ENCODE results near the gene XXYLT1. TPM values are rescaled to one million over a fixed set of nuclear protein-coding genes. Genes with fewer than 3 reads are reported as not detected.

Gene XXYLT1
- total and polyA plus RNA-seq, 10 of the 15 experiments (the other 5 are each of a cell fraction or from before 2014, with no cell fraction given) = 1.2 to 14.2 (median 9.3) TPM

DNA sequence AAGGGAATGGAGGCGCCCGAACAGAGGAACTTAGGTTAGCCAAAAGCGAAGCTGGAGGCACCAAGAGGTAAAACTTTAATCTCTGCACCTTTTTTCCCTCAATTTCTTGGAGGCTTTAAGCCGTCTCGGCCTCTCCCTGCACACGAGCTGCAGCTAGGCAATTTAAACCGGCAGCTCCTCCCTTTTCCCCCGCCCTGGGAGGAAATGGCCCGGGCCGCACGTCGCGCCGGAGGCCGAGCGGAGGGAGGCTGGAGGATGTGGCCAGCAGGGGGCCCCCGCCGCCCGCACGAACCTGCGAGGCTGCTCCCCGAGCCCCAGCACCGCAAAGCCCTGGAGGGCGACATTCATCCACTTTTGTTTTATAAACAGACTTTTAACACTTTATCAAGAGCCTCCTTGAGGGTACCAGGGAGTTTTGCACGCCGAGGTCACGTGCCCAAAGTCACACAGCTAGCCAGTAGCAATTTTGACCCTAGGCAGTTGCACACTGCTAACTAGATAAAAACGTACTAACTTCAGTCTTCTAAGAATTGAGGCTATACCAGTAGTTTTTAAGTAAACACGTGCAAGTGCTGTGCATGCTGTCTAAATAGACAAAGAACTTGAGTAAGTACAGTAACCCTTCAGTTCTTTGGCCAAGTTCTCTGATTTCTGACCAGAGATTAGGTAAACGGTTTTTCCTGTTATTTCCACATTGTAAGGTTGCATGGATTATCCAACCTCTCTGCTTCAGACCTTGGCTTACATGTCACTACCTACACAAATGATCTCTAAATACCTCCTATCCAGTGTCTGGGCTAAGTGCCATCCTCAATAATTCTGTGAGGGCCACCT, 668 bp upstream of the XXYLT1 start (continued):
- TF ChIP-seq PML (IDR thresholded peaks at IDR 0.05; ENCODE audit: low read length) (peak; percentile 46; the same call in 1 of the 2 replicates), RBBP5 (conservative IDR thresholded peaks at IDR 0.05) (no peak), TAF1 (IDR thresholded peaks at IDR 0.05; ENCODE audit: borderline replicate concordance, low read depth, low read length) (no peak), RFX5 (IDR thresholded peaks at IDR 0.05; ENCODE audit: low read depth, low read length) (no peak), SREBF1 (IDR thresholded peaks at IDR 0.05; ENCODE audit: low read length) (no peak), JUND (IDR thresholded peaks at IDR 0.05; ENCODE audit: low read depth, low read length) (0 out of 2 replicates have a peak, but pooled peaks have one; percentile 11), POLR2AphosphoS2 (IDR thresholded peaks at IDR 0.05; ENCODE audit: low read depth, low read length) (peak; percentile 71), POLR2A (IDR thresholded peaks at IDR 0.05; ENCODE audit: low read depth, low read length) (no peak; the same call in 1 of the 2 replicates), KDM1A (IDR thresholded peaks at IDR 0.05; ENCODE audit: borderline replicate concordance) (no peak), HDAC2 (IDR thresholded peaks at IDR 0.05) (no peak), TBL1XR1 (IDR thresholded peaks at IDR 0.05; ENCODE audit: low read depth, low read length) (no peak), CEBPB (IDR thresholded peaks at IDR 0.05; ENCODE audit: borderline replicate concordance in 1 of 2, low read depth in 2 of 2, low read length in 2 of 2) (no peak), SUZ12 (IDR thresholded peaks at IDR 0.05; ENCODE audit: unreplicated experiment) (no peak), NBN (IDR thresholded peaks at IDR 0.05) (peak; percentile 69; the same call in 1 of the 2 replicates), RUNX3 (IDR thresholded peaks at IDR 0.05; ENCODE audit: low read length) (peak; percentile 67), JUNB (IDR thresholded peaks at IDR 0.05) (no peak), EED (IDR thresholded peaks at IDR 0.05; ENCODE audit: low read depth) (no peak), ZNF24 (IDR thresholded peaks at IDR 0.05) (peak; percentile 41; the same call in 1 of the 2 replicates), RAD21 (IDR thresholded peaks at IDR 0.05; ENCODE audit: insufficient read depth, low read depth, low read length) (peak; percentile 82), SMARCA5 (IDR thresholded peaks at IDR 0.05) (peak; percentile 98), POLR2AphosphoS5 (IDR thresholded peaks at IDR 0.05; ENCODE audit: low read length) (no peak; the same call in 1 of the 2 replicates)
- TF ChIP-seq, protein P1, sequence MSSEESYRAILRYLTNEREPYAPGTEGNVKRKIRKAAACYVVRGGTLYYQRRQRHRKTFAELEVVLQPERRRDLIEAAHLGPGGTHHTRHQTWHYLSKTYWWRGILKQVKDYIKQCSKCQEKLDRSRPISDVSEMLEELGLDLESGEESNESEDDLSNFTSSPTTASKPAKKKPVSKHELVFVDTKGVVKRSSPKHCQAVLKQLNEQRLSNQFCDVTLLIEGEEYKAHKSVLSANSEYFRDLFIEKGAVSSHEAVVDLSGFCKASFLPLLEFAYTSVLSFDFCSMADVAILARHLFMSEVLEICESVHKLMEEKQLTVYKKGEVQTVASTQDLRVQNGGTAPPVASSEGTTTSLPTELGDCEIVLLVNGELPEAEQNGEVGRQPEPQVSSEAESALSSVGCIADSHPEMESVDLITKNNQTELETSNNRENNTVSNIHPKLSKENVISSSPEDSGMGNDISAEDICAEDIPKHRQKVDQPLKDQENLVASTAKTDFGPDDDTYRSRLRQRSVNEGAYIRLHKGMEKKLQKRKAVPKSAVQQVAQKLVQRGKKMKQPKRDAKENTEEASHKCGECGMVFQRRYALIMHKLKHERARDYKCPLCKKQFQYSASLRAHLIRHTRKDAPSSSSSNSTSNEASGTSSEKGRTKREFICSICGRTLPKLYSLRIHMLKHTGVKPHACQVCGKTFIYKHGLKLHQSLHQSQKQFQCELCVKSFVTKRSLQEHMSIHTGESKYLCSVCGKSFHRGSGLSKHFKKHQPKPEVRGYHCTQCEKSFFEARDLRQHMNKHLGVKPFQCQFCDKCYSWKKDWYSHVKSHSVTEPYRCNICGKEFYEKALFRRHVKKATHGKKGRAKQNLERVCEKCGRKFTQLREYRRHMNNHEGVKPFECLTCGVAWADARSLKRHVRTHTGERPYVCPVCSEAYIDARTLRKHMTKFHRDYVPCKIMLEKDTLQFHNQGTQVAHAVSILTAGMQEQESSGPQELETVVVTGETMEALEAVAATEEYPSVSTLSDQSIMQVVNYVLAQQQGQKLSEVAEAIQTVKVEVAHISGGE (CRISPR knock-in tag; IDR thresholded peaks at IDR 0.05) = no peak
- TF ChIP-seq, protein P2, sequence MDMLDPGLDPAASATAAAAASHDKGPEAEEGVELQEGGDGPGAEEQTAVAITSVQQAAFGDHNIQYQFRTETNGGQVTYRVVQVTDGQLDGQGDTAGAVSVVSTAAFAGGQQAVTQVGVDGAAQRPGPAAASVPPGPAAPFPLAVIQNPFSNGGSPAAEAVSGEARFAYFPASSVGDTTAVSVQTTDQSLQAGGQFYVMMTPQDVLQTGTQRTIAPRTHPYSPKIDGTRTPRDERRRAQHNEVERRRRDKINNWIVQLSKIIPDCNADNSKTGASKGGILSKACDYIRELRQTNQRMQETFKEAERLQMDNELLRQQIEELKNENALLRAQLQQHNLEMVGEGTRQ (IDR thresholded peaks at IDR 0.05; ENCODE audit: borderline replicate concordance, low read depth, low read length) = peak; percentile 63
- TF ChIP-seq, protein P3, sequence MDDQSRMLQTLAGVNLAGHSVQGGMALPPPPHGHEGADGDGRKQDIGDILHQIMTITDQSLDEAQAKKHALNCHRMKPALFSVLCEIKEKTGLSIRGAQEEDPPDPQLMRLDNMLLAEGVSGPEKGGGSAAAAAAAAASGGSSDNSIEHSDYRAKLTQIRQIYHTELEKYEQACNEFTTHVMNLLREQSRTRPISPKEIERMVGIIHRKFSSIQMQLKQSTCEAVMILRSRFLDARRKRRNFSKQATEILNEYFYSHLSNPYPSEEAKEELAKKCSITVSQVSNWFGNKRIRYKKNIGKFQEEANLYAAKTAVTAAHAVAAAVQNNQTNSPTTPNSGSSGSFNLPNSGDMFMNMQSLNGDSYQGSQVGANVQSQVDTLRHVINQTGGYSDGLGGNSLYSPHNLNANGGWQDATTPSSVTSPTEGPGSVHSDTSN (IDR thresholded peaks at IDR 0.05; ENCODE audit: insufficient replicate concordance, low read depth, low read length) = no peak
- TF ChIP-seq, protein P4, sequence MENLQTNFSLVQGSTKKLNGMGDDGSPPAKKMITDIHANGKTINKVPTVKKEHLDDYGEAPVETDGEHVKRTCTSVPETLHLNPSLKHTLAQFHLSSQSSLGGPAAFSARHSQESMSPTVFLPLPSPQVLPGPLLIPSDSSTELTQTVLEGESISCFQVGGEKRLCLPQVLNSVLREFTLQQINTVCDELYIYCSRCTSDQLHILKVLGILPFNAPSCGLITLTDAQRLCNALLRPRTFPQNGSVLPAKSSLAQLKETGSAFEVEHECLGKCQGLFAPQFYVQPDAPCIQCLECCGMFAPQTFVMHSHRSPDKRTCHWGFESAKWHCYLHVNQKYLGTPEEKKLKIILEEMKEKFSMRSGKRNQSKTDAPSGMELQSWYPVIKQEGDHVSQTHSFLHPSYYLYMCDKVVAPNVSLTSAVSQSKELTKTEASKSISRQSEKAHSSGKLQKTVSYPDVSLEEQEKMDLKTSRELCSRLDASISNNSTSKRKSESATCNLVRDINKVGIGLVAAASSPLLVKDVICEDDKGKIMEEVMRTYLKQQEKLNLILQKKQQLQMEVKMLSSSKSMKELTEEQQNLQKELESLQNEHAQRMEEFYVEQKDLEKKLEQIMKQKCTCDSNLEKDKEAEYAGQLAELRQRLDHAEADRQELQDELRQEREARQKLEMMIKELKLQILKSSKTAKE (IDR thresholded peaks at IDR 0.05; ENCODE audit: low read depth, poor library complexity, severe bottlenecking) = no peak
